ENCODE results near the gene OR2T35. TPM values are rescaled to one million over a fixed set of nuclear protein-coding genes. Genes with fewer than 3 reads are reported as not detected.

OR2T35 gene
- total and polyA plus RNA-seq, 2 donors (not counting 3 experiments of a cell fraction or from before 2014, with no cell fraction given), result not detected

GRCh38 chr1:248618878-248619277, 26.2 kb downstream of the OR2T35 start:
- Histone ChIP-seq H4K20me1 (replicated peaks; ENCODE audit: control insufficient read depth, extremely low read depth, insufficient read depth, low read length) (no peaks in the 10 kb centered on the region), H3K27ac (ENCODE audit: insufficient read depth, low read depth, low read length) (no peak overlapping the region), H3K4me1 (ENCODE audit: control insufficient read depth, extremely low read depth, insufficient read depth, low read length) (no peaks in the 10 kb centered on the region), H3K4me2 (ENCODE audit: insufficient read depth, low read length) (no peak overlapping the region), H2AFZ (ENCODE audit: low read depth, low read length) (no peak overlapping the region), H3K36me3 (ENCODE audit: control insufficient read depth in 2 of 2, extremely low read depth in 1 of 2, insufficient read depth in 2 of 2, low read length in 2 of 2) (no peaks in the 10 kb centered on the region), H3K79me2 (ENCODE audit: control insufficient read depth, insufficient read depth, low read length) (no peaks in the 10 kb centered on the region), H3K27me3 (ENCODE audit: control insufficient read depth in 2 of 2, insufficient read depth in 2 of 2, low read length in 2 of 2) (no peaks in the 10 kb centered on the region), H3K4me3 (replicated peaks in 1 of 3; ENCODE audit: insufficient read depth in 1 of 3, low read depth in 1 of 3, low read length in 3 of 3) (no peak overlapping the region), H3K9ac (replicated peaks; ENCODE audit: extremely low read depth, insufficient read depth, low read length) (no peak overlapping the region), H3K9me1 (replicated peaks; ENCODE audit: control insufficient read depth, extremely low read depth, insufficient read depth, low read length) (no peaks in the 10 kb centered on the region), H3K9me3 (replicated peaks; ENCODE audit: control insufficient read depth, insufficient read depth, low read length) (no peaks in the 10 kb centered on the region)
- DNase-seq (ENCODE audit: low read depth, low spot score) (peak; percentile 36), FAIRE-seq (no peak)
- no TSS peak for BruUV-seq (replicated peaks)
- dilution Hi-C loops (cut with MboI; ENCODE audit: extremely low pct_ligation_motif_present, low sequenced_read_pairs) (no loop called here), intact Hi-C loops (cut with micrococcal nuclease) (no loop called here)
- TF ChIP-seq FOS (IDR thresholded peaks at IDR 0.05; ENCODE audit: borderline replicate concordance, insufficient read depth, low read length) (no peak), CTCF (IDR thresholded peaks at IDR 0.05; ENCODE audit: extremely low read depth in 1 of 2, insufficient read depth in 1 of 2, low read depth in 1 of 2, low read length in 2 of 2) (peak; percentile 38 to 45)
- CTCF ChIA-PET, result interaction anchor here (1.5 to 2.4 kb wide), 2 partner anchors 188 to 202 kb away, joined by 3 to 6 read pairs; no protein-coding TSS in a partner anchor
- POLR2A ChIA-PET, result no interaction called here

- BruUV-seq (replicated peaks), result no TSS peak
- dilution Hi-C loops (cut with MboI; ENCODE audit: extremely low pct_ligation_motif_present, low sequenced_read_pairs), result no loop called here
These were observed 27.0 kb downstream of the OR2T35 start for GRCh38 chr1:248618119-248618518.

More at GRCh38 chr1:248618119-248618518, 27.0 kb downstream of the OR2T35 start:
- Histone ChIP-seq H3K4me2 (ENCODE audit: insufficient read depth, low read length) (no peak overlapping the region), H2AFZ (ENCODE audit: low read depth, low read length) (no peak overlapping the region), H3K4me3 (replicated peaks in 1 of 3; ENCODE audit: insufficient read depth in 1 of 3, low read depth in 1 of 3, low read length in 3 of 3) (no peak overlapping the region), H3K9ac (replicated peaks; ENCODE audit: extremely low read depth, insufficient read depth, low read length) (no peak overlapping the region), H4K20me1 (replicated peaks; ENCODE audit: control insufficient read depth, extremely low read depth, insufficient read depth, low read length) (no peaks in the 10 kb centered on the region), H3K27ac (ENCODE audit: insufficient read depth, low read depth, low read length) (no peak overlapping the region), H3K79me2 (ENCODE audit: control insufficient read depth, insufficient read depth, low read length) (no peaks in the 10 kb centered on the region), H3K36me3 (ENCODE audit: control insufficient read depth in 2 of 2, extremely low read depth in 1 of 2, insufficient read depth in 2 of 2, low read length in 2 of 2) (no peaks in the 10 kb centered on the region), H3K27me3 (ENCODE audit: control insufficient read depth in 2 of 2, insufficient read depth in 2 of 2, low read length in 2 of 2) (no peaks in the 10 kb centered on the region), H3K9me1 (replicated peaks; ENCODE audit: control insufficient read depth, extremely low read depth, insufficient read depth, low read length) (no peaks in the 10 kb centered on the region), H3K4me1 (ENCODE audit: control insufficient read depth, extremely low read depth, insufficient read depth, low read length) (no peaks in the 10 kb centered on the region), H3K9me3 (replicated peaks; ENCODE audit: control insufficient read depth, insufficient read depth, low read length) (no peaks in the 10 kb centered on the region)
- FAIRE-seq (no peak), DNase-seq (ENCODE audit: low read depth, low spot score) (no peak)
- POLR2A ChIA-PET, result no interaction called here
- intact Hi-C loops (cut with micrococcal nuclease), result no loop called here
- TF ChIP-seq POLR2A (IDR thresholded peaks at IDR 0.05; ENCODE audit: low read depth, low read length) (no peak), POLR2AphosphoS5 (IDR thresholded peaks at IDR 0.05; ENCODE audit: insufficient read depth, low read depth, low read length) (no peak), GATA2 (IDR thresholded peaks at IDR 0.05; ENCODE audit: insufficient read depth, insufficient read length, low read depth, low read length) (no peak), MYC (IDR thresholded peaks at IDR 0.05; ENCODE audit: low read depth, low read length) (no peak), MAX (IDR thresholded peaks at IDR 0.05; ENCODE audit: insufficient read depth, insufficient read length) (no peak), EZH2 (IDR thresholded peaks at IDR 0.05; ENCODE audit: borderline replicate concordance, low read depth, low read length, severe bottlenecking) (no peak), CTCF (IDR thresholded peaks at IDR 0.05; ENCODE audit: extremely low read depth in 1 of 2, insufficient read depth in 1 of 2, low read depth in 1 of 2, low read length in 2 of 2) (no peak), FOS (IDR thresholded peaks at IDR 0.05; ENCODE audit: borderline replicate concordance, insufficient read depth, low read length) (no peak)
- CTCF ChIA-PET, result no interaction called here
